H1 (cell line): ENCODE results near the gene CCDC12. TPM values are rescaled to one million over a fixed set of nuclear protein-coding genes. Genes with fewer than 3 reads are reported as not detected.

Source experiments
- CTCF ChIA-PET: fragments of 300-600 bp; sonication (Branson Sonifier 250); formaldehyde crosslinking; loops from one replicate; lab custom pipeline; 2021; ENCODE audit not compliant: partially characterized antibody; lab: Charles Lee
- POLR2A ChIA-PET: fragments of 300-600 bp; sonication (Branson Sonifier 250); formaldehyde crosslinking; loops from one replicate; lab custom pipeline; 2021; ENCODE audit warnings: inconsistent platforms; ENCODE audit not compliant: partially characterized antibody; lab: Charles Lee
- DNase-seq, 2 experiments: peaks; one replicate each; pipeline versions ENCODE4 v3.0.0 to v3.0.0-alpha.2; 2010 to 2022; ENCODE audit warnings: low spot score in 2 of 2, low read depth in 1 of 2, mixed read lengths in 1 of 2
- FAIRE-seq: peaks from 2 replicates; lab custom pipeline; 2011; peaks lifted over from hg19 to GRCh38; lab: Jason Lieb, UNC
- H2AFZ ChIP-seq: 2 replicates; pipeline ENCODE4 v1.8.1; 2012; ENCODE audit warnings: low read length, inconsistent platforms
- H2AK5ac ChIP-seq: 2 replicates; pipeline ENCODE4 v1.6.1; 2013; ENCODE audit warnings: low read depth, low read length
- H2BK120ac ChIP-seq: replicated peaks from 2 replicates; pipeline ENCODE3; 2013; ENCODE audit warnings: low read depth, low read length, inconsistent platforms
- H2BK12ac ChIP-seq: 2 replicates; pipeline ENCODE4 v1.6.1; 2013; ENCODE audit warnings: low read depth, low read length
- H2BK15ac ChIP-seq: 2 replicates; pipeline ENCODE4 v1.6.1; 2013; ENCODE audit warnings: low read length
- H2BK20ac ChIP-seq: 2 replicates; pipeline ENCODE4 v1.6.1; 2013; ENCODE audit warnings: low read length
- H2BK5ac ChIP-seq: 2 replicates; pipeline ENCODE4 v1.6.1; 2013; ENCODE audit warnings: low read depth, low read length
- H3K14ac ChIP-seq: 2 replicates; pipeline ENCODE4 v1.6.1; 2013; ENCODE audit warnings: inconsistent platforms; ENCODE audit not compliant: insufficient read length
- H3K18ac ChIP-seq: 2 replicates; pipeline ENCODE4 v1.6.1; 2013; ENCODE audit warnings: low read length; ENCODE audit errors: extremely low read depth
- H3K23ac ChIP-seq: 2 replicates; pipeline ENCODE4 v1.6.1; 2013; ENCODE audit warnings: inconsistent platforms; ENCODE audit not compliant: insufficient read length
- H3K23me2 ChIP-seq: 2 replicates; pipeline ENCODE4 v1.6.1; 2013; ENCODE audit warnings: low read depth, low read length
- H3K27ac ChIP-seq: 2 replicates; pipeline ENCODE4 v1.6.1; 2011; ENCODE audit warnings: low read depth, low read length, inconsistent platforms
- H3K27me3 ChIP-seq, 4 experiments: replicated peaks in 1 of 4; 1 replicate in 1 of 4; 2 replicates in 3 of 4; pipeline versions ENCODE4 v1.6.1 to v1.8.1; 2011 to 2013; ENCODE audit warnings: low read length in 3 of 4, mild to moderate bottlenecking in 3 of 4, inconsistent platforms in 2 of 4, mixed read lengths in 2 of 4, moderate library complexity in 1 of 4; ENCODE audit not compliant: control insufficient read depth in 3 of 4, insufficient read depth in 3 of 4; ENCODE audit errors: extremely low read depth in 1 of 4
- H3K36me3 ChIP-seq, 4 experiments: 2 replicates each; pipeline versions ENCODE4 v1.6.1 to v1.8.1; 2011 to 2013; ENCODE audit warnings: mild to moderate bottlenecking in 4 of 4, low read length in 3 of 4, moderate library complexity in 2 of 4, control low read depth in 1 of 4, inconsistent platforms in 1 of 4; ENCODE audit not compliant: insufficient read depth in 4 of 4, control insufficient read depth in 2 of 4
- H3K4ac ChIP-seq: replicated peaks from 2 replicates; pipeline ENCODE3; 2013; ENCODE audit warnings: low read length, low read depth, mixed read lengths, inconsistent platforms; ENCODE audit not compliant: insufficient read length
- H3K4me1 ChIP-seq, 4 experiments: replicated peaks in 1 of 4; 1 replicate in 1 of 4; 2 replicates in 3 of 4; pipeline versions ENCODE4 v1.6.1 to v1.8.1; 2011 to 2013; ENCODE audit warnings: low read length in 3 of 4, inconsistent platforms in 2 of 4, mixed read lengths in 1 of 4; ENCODE audit not compliant: insufficient read depth in 4 of 4, control insufficient read depth in 3 of 4
- H3K4me2 ChIP-seq, 2 experiments: 2 replicates each; pipeline versions ENCODE4 v1.6.1 to v1.8.1; 2011 to 2013; ENCODE audit warnings: low read depth in 2 of 2, low read length in 2 of 2, control low read depth in 1 of 2, inconsistent platforms in 1 of 2, mild to moderate bottlenecking in 1 of 2; ENCODE audit not compliant: insufficient read depth in 1 of 2
- H3K4me3 ChIP-seq, 4 experiments: fragments of 200-600, 300-600 bp in 1 of 4; sonication (generic), shearing (Covaris generic), sonication (Bioruptor Twin) in 1 of 4; 2 replicates each; pipeline versions ENCODE4 v1.5.1 to v1.8.1; 2011 to 2016; ENCODE audit warnings: low read length in 4 of 4, low read depth in 3 of 4, control low read depth in 2 of 4, inconsistent platforms in 2 of 4, mild to moderate bottlenecking in 2 of 4, mixed read lengths in 1 of 4, moderate library complexity in 1 of 4; ENCODE audit not compliant: insufficient read depth in 2 of 4; ENCODE audit errors: extremely low read depth in 1 of 4
- H3K56ac ChIP-seq: replicated peaks from 2 replicates; pipeline ENCODE3; 2013; ENCODE audit warnings: low read depth, mild to moderate bottlenecking, mixed read lengths, low read length, inconsistent platforms; ENCODE audit not compliant: insufficient read length
- H3K79me1 ChIP-seq: 2 replicates; pipeline ENCODE4 v1.6.1; 2013; ENCODE audit warnings: low read depth, low read length, control low read depth
- H3K79me2 ChIP-seq, 2 experiments: 2 replicates each; pipeline versions ENCODE4 v1.6.1 to v1.8.1; 2012 to 2013; ENCODE audit warnings: low read length in 2 of 2, mild to moderate bottlenecking in 2 of 2, inconsistent platforms in 1 of 2; ENCODE audit not compliant: insufficient read depth in 2 of 2, control insufficient read depth in 1 of 2
- H3K9ac ChIP-seq, 4 experiments: replicated peaks in 1 of 4; 1 replicate in 1 of 4; 2 replicates in 3 of 4; pipeline versions ENCODE4 v1.6.1 to v1.8.1; 2011 to 2013; ENCODE audit warnings: low read depth in 3 of 4, low read length in 3 of 4, control low read depth in 2 of 4, mild to moderate bottlenecking in 2 of 4, moderate library complexity in 2 of 4, inconsistent platforms in 1 of 4; ENCODE audit errors: extremely low read depth in 1 of 4
- H3K9me3 ChIP-seq, 2 experiments: 2 replicates each; pipeline versions ENCODE4 v1.6.1 to v1.8.1; 2012 to 2013; ENCODE audit warnings: mild to moderate bottlenecking in 2 of 2, moderate library complexity in 2 of 2, control low read depth in 1 of 2, inconsistent platforms in 1 of 2, low read depth in 1 of 2, low read length in 1 of 2, mixed read lengths in 1 of 2; ENCODE audit not compliant: insufficient read depth in 2 of 2
- H4K20me1 ChIP-seq, 2 experiments: replicated peaks in 1 of 2; 2 replicates each; pipeline versions ENCODE3 to v1.8.1; 2011 to 2013; ENCODE audit warnings: inconsistent platforms in 2 of 2, low read length in 2 of 2, mild to moderate bottlenecking in 1 of 2; ENCODE audit not compliant: insufficient read depth in 2 of 2, control insufficient read depth in 1 of 2
- H4K5ac ChIP-seq: 2 replicates; pipeline ENCODE4 v1.6.1; 2013; ENCODE audit warnings: low read length, low read depth, mixed read lengths, inconsistent platforms; ENCODE audit not compliant: insufficient read length
- H4K8ac ChIP-seq: 2 replicates; pipeline ENCODE4 v1.8.0; 2013; ENCODE audit warnings: mild to moderate bottlenecking, moderate library complexity, low read length, inconsistent platforms; ENCODE audit not compliant: insufficient read depth; ENCODE audit errors: extremely low read depth
- H4K91ac ChIP-seq: replicated peaks from 2 replicates; pipeline ENCODE3; 2013; ENCODE audit warnings: low read length, mixed read lengths, inconsistent platforms; ENCODE audit not compliant: insufficient read length
- ATF2 ChIP-seq: IDR thresholded peaks from 2 replicates; pipeline ENCODE4 v1.6.1; 2012; ENCODE audit warnings: low read length, inconsistent platforms
- BCL11A ChIP-seq, 2 experiments: IDR thresholded peaks; one replicate each; pipeline ENCODE4 v1.6.1; 2011; ENCODE audit warnings: low read depth in 2 of 2, low read length in 2 of 2, mild to moderate bottlenecking in 2 of 2
- CREB1 ChIP-seq: IDR thresholded peaks from 2 replicates; pipeline ENCODE4 v1.6.1; 2012; ENCODE audit warnings: inconsistent platforms
- GTF2F1 ChIP-seq: IDR thresholded peaks from 2 replicates; pipeline ENCODE4 v1.6.1; 2012; ENCODE audit warnings: low read depth, low read length, improper control_type of control experiment, borderline replicate concordance
- MAFK ChIP-seq: IDR thresholded peaks from 2 replicates; pipeline ENCODE4 v1.6.1; 2012; ENCODE audit warnings: low read depth, mild to moderate bottlenecking, improper control_type of control experiment, low read length
- NANOG ChIP-seq: IDR thresholded peaks from 2 replicates; pipeline ENCODE4 v1.6.1; 2011; ENCODE audit warnings: low read length, low read depth, mild to moderate bottlenecking, inconsistent platforms; ENCODE audit not compliant: insufficient read depth, poor library complexity, severe bottlenecking
- SIRT6 ChIP-seq: IDR thresholded peaks from one replicate; pipeline ENCODE4 v1.7.1; 2012; ENCODE audit warnings: low read length, inconsistent platforms
- SIX5 ChIP-seq: IDR thresholded peaks from 2 replicates; pipeline ENCODE4 v1.6.1; 2011; ENCODE audit warnings: mild to moderate bottlenecking, low read depth, low read length
- SP1 ChIP-seq: IDR thresholded peaks from 2 replicates; pipeline ENCODE4 v1.6.1; 2011; ENCODE audit warnings: low read depth, low read length
- SUZ12 ChIP-seq: fragments of 200-600 bp; sonication (generic); IDR thresholded peaks from 2 replicates; pipeline ENCODE4 v1.6.1; 2012; ENCODE audit warnings: mild to moderate bottlenecking, inconsistent platforms, low read length, moderate library complexity, mixed read lengths
- WGBS, 2 experiments: shearing (Covaris generic) in 1 of 2; methylation state at CpG; one replicate each; pipeline versions ENCODE4 v1.1.6 to v1.1.7; 2013 to 2015; ENCODE audit warnings: low lambda C conversion rate in 2 of 2, mixed read lengths in 2 of 2, inconsistent platforms in 1 of 2, low coverage in 1 of 2, missing lambda C conversion rate in 1 of 2; ENCODE audit not compliant: insufficient replicate concordance in 2 of 2, insufficient coverage in 1 of 2, insufficient read length in 1 of 2; ENCODE audit errors: extremely low coverage in 1 of 2, missing lambda C conversion rate in 1 of 2; 5-methylcytosine and 5-hydroxymethylcytosine counted together
- polyA plus RNA-seq, 7 experiments: library from polyadenylated mRNA; depleted of rRNA in 3 of 7; stranded (reverse) in 5 of 7; unstranded in 2 of 7; fragments of >200 nt in 5 of 7; fragments of 200-250 nt in 2 of 7; gene quantifications; 1 replicate in 5 of 7; 2 replicates in 1 of 7; 4 replicates in 1 of 7; pipeline versions ENCODE4 v1.2.1 to v1.2.3, GENCODE V29; 2011 to 2013; ENCODE audit warnings: missing spikeins in 2 of 7, mixed read lengths in 2 of 7
- total RNA-seq: library from RNA; stranded (reverse); fragmentation: NEBNext Ultra II Directional; extraction: Animal tissue kit (Norgen Biotek cat#: 25700); gene quantifications from 2 replicates; pipeline ENCODE4 v1.2.1, GENCODE V29; 2021
- TF ChIP-seq, protein P1 (sequence below): IDR thresholded peaks from 2 replicates; pipeline ENCODE4 v1.6.1; 2012; ENCODE audit warnings: inconsistent platforms
- TF ChIP-seq, protein P2 (sequence below): IDR thresholded peaks from 2 replicates; pipeline ENCODE4 v1.6.1; 2012; ENCODE audit warnings: inconsistent platforms

The CCDC12 gene
- total and polyA plus RNA-seq, 2 of the 8 experiments (the other 6 are each of a cell fraction or from before 2014, with no cell fraction given): 29.5 to 41.3 TPM

GRCh38 chr3:46944191-46944590 is 32.4 kb downstream of the CCDC12 start:
- Histone ChIP-seq H3K79me2 (peaks cover 12 to 93% of the 10 kb centered on the region in 2 experiments), H3K79me1 (peaks cover 43% of the 10 kb centered on the region), H3K4ac (no peak overlapping the region), H2BK5ac (no peak overlapping the region), H3K56ac (no peak overlapping the region), H3K4me2 (no peak overlapping the region; a peak in 1 of 4 replicates), H3K23ac (no peak overlapping the region), H4K5ac (no peak overlapping the region), H2AFZ (no peak overlapping the region), H2BK12ac (no peak overlapping the region), H2BK20ac (no peak overlapping the region), H3K9me3 (no peaks in the 10 kb centered on the region), H2BK15ac (no peak overlapping the region), H3K23me2 (no peaks in the 10 kb centered on the region; the same call in 1 of the 2 replicates), H2BK120ac (no peak overlapping the region), H4K20me1 (peaks cover 42 to 54% of the 10 kb centered on the region in 2 experiments), H4K8ac (no peak overlapping the region), H3K18ac (no peak overlapping the region), H3K4me1 (peaks cover 5 to 14% (median 9%) of the 10 kb centered on the region in 4 experiments; a peak in 5 of 7 replicates), H3K4me3 (no peak overlapping the region), H3K36me3 (peaks cover 0 to 6% (median 1%) of the 10 kb centered on the region in 4 experiments; a peak in 3 of 8 replicates), H3K27ac (no peak overlapping the region), H3K27me3 (no peaks in the 10 kb centered on the region), H2AK5ac (no peak overlapping the region), H3K14ac (no peak overlapping the region), H4K91ac (no peak overlapping the region), H3K9ac (no peak overlapping the region)
- CTCF ChIA-PET: interaction anchor here (0.9 to 1.9 kb wide), 5 partner anchors 8 to 25 kb away, joined by 3 to 8 read pairs (median 6); no protein-coding TSS in a partner anchor
- FAIRE-seq (no peak), DNase-seq (no peak)
- POLR2A ChIA-PET: interaction anchor here (1.0 to 1.7 kb wide), 3 partner anchors 9 to 48 kb away, joined by 3 to 8 read pairs (median 4); no protein-coding TSS in a partner anchor
- TF ChIP-seq MAFK: no peak
- no peak for TF ChIP-seq CREB1
- no peak for TF ChIP-seq GTF2F1
- TF ChIP-seq, protein P1, sequence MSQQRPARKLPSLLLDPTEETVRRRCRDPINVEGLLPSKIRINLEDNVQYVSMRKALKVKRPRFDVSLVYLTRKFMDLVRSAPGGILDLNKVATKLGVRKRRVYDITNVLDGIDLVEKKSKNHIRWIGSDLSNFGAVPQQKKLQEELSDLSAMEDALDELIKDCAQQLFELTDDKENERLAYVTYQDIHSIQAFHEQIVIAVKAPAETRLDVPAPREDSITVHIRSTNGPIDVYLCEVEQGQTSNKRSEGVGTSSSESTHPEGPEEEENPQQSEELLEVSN: no peak
- TF ChIP-seq SIX5: no peak
- TF ChIP-seq SIRT6: no peak
- no peak for TF ChIP-seq SP1
- no peak for TF ChIP-seq SUZ12
- TF ChIP-seq NANOG: no peak
- no peak for TF ChIP-seq BCL11A (IDR thresholded peaks at IDR 0.05; ENCODE audit: low read depth in 2 of 2, low read length in 2 of 2)
- TF ChIP-seq, protein P2, sequence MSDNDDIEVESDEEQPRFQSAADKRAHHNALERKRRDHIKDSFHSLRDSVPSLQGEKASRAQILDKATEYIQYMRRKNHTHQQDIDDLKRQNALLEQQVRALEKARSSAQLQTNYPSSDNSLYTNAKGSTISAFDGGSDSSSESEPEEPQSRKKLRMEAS: no peak
- no peak for TF ChIP-seq ATF2
- WGBS, 2 experiments: 89% methylated on average over 7 of the region's 8 CpGs; no CpG with 5 or more reads in 1 of the 2 experiments
